MCF 10A (cell line): ENCODE measurements around the gene MMS22L. TPM values are rescaled to one million over a fixed set of nuclear protein-coding genes. Genes with fewer than 3 reads are reported as not detected.

ENCODE experiments used
- BruUV-seq: library from RNA; stranded (reverse); fragments of 400-500 nt; replicated peaks from 2 replicates; lab custom pipeline; 2021; lab: Mats Ljungman, UMichigan
- CTCF ChIA-PET: fragments of 300-600 bp; sonication (Branson Sonifier 250); formaldehyde crosslinking; extraction: SDS; loops from one replicate; lab custom pipeline; 2021; ENCODE audit warnings: antibody characterized with exemption, inconsistent platforms; lab: Yijun Ruan, JAX
- POLR2A ChIA-PET: fragments of 300-600, 350-650 bp; sonication (Branson Sonifier 250); formaldehyde crosslinking; extraction: SDS; loops from one replicate; lab custom pipeline; 2020; ENCODE audit warnings: antibody characterized with exemption, inconsistent platforms; lab: Yijun Ruan, JAX
- DNase-seq: peaks from one replicate; pipeline ENCODE4 v3.0.0-alpha.2; 2018; ENCODE audit not compliant: unreplicated experiment
- H3K27ac Mint-ChIP-seq: one replicate; pipeline ENCODE4 v1.8.0; 2022; ENCODE audit warnings: mild to moderate bottlenecking, low read depth, mixed read lengths; ENCODE audit not compliant: unreplicated experiment
- H3K27me3 Mint-ChIP-seq: one replicate; pipeline ENCODE4 v1.8.0; 2022; ENCODE audit warnings: mixed read lengths; ENCODE audit not compliant: insufficient read depth, unreplicated experiment
- H3K36me3 Mint-ChIP-seq: one replicate; pipeline ENCODE4 v1.8.0; 2022; ENCODE audit warnings: mild to moderate bottlenecking, moderate library complexity, mixed read lengths; ENCODE audit not compliant: insufficient read depth, unreplicated experiment
- H3K4me1 Mint-ChIP-seq: one replicate; pipeline ENCODE4 v1.8.0; 2022; ENCODE audit warnings: mixed read lengths; ENCODE audit not compliant: insufficient read depth, unreplicated experiment
- H3K4me3 Mint-ChIP-seq: one replicate; pipeline ENCODE4 v1.8.0; 2022; ENCODE audit warnings: mild to moderate bottlenecking, moderate library complexity, mixed read lengths; ENCODE audit not compliant: unreplicated experiment
- H3K9me3 Mint-ChIP-seq: one replicate; pipeline ENCODE4 v1.8.0; 2022; ENCODE audit warnings: mixed read lengths; ENCODE audit not compliant: unreplicated experiment
- intact Hi-C: fragments of 100-400 bp; cut with micrococcal nuclease; formaldehyde crosslinking; loops from 2 replicates; pipeline ENCODE4 v1.14.1; 2022
- total RNA-seq: library from RNA; stranded (reverse); gene quantifications from 2 replicates; pipeline ENCODE4 v1.2.3, GENCODE V29; 2022
- TF ChIP-seq, protein P1 (sequence below): fragments of 200-600 bp; IDR thresholded peaks from one replicate; pipeline ENCODE4 v1.8.0; 2022; ENCODE audit warnings: antibody characterized with exemption, mild to moderate bottlenecking; ENCODE audit not compliant: unreplicated experiment

Gene MMS22L
- total RNA-seq, 1 experiment from 2014 or later = 9.8 TPM

GRCh38 chr6:97275804-97276203, 7.2 kb downstream of the MMS22L start:
- TF ChIP-seq, protein P1, sequence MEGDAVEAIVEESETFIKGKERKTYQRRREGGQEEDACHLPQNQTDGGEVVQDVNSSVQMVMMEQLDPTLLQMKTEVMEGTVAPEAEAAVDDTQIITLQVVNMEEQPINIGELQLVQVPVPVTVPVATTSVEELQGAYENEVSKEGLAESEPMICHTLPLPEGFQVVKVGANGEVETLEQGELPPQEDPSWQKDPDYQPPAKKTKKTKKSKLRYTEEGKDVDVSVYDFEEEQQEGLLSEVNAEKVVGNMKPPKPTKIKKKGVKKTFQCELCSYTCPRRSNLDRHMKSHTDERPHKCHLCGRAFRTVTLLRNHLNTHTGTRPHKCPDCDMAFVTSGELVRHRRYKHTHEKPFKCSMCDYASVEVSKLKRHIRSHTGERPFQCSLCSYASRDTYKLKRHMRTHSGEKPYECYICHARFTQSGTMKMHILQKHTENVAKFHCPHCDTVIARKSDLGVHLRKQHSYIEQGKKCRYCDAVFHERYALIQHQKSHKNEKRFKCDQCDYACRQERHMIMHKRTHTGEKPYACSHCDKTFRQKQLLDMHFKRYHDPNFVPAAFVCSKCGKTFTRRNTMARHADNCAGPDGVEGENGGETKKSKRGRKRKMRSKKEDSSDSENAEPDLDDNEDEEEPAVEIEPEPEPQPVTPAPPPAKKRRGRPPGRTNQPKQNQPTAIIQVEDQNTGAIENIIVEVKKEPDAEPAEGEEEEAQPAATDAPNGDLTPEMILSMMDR = no peak
- POLR2A ChIA-PET = no interaction called here
- Mint-ChIP-seq H3K27ac (no peak overlapping the region), H3K4me1 (no peaks in the 10 kb centered on the region), H3K27me3 (no peaks in the 10 kb centered on the region), H3K9me3 (no peaks in the 10 kb centered on the region), H3K36me3 (peaks cover 41% of the 10 kb centered on the region), H3K4me3 (no peak overlapping the region)
- DNase-seq = no peak
- CTCF ChIA-PET = interaction anchor here (0.6 to 1.6 kb wide), 4 partner anchors 56 to 216 kb away, joined by 3 to 8 read pairs (median 3); no protein-coding TSS in a partner anchor
- BruUV-seq = no TSS peak
- intact Hi-C loops = no loop called here

DNA sequence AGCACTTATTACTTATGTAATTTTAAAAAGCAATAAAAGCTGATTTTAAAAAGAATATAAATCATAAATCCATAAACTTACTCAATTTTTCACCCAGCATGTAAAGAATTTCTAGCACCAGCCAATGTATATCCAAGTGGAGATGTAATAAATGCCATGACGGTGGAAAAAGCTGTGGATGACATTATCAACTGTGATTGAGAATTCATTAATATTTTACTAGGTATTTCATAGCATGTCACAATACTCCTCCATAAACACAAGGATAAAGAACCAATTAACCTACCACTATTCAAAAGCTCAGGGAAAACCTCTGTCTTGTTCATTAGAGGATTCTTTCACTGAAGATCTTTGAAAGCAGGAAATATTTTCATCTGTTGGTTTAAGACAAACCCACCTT, 13.2 kb downstream of the MMS22L start:
- H3K27ac Mint-ChIP-seq = no peak overlapping the region
- H3K27me3 Mint-ChIP-seq = no peaks in the 10 kb centered on the region
- H3K4me3 Mint-ChIP-seq = no peak overlapping the region
- intact Hi-C loops = no loop called here
- peaks cover 6% of the 10 kb centered on the region for H3K9me3 Mint-ChIP-seq
- no peak for DNase-seq
- TF ChIP-seq, protein P1 = no peak
- POLR2A ChIA-PET = no interaction called here
- CTCF ChIA-PET = interaction anchor here (0.9 to 1.2 kb wide), 2 partner anchors 55 to 125 kb away, joined by 3 read pairs; no protein-coding TSS in a partner anchor
- no TSS peak for BruUV-seq
- H3K36me3 Mint-ChIP-seq = peaks cover 23% of the 10 kb centered on the region
- no peaks in the 10 kb centered on the region for H3K4me1 Mint-ChIP-seq

GRCh38 chr6:97262676-97263075, 20.3 kb downstream of the MMS22L start:
- ChIA-PET POLR2A (no interaction called here), CTCF (no interaction called here)
- no peak overlapping the region for H3K27ac Mint-ChIP-seq
- intact Hi-C loops = no loop called here
- BruUV-seq = no TSS peak
- peaks cover 33% of the 10 kb centered on the region for H3K36me3 Mint-ChIP-seq
- no peaks in the 10 kb centered on the region for H3K4me1 Mint-ChIP-seq
- no peaks in the 10 kb centered on the region for H3K27me3 Mint-ChIP-seq
- H3K4me3 Mint-ChIP-seq = no peak overlapping the region
- TF ChIP-seq, protein P1 = no peak
- DNase-seq = no peak
- peaks cover 8% of the 10 kb centered on the region for H3K9me3 Mint-ChIP-seq

GRCh38 chr6:97246842-97247241, 36.2 kb downstream of the MMS22L start:
- Mint-ChIP-seq H3K4me1 (no peaks in the 10 kb centered on the region), H3K27me3 (no peaks in the 10 kb centered on the region), H3K27ac (no peak overlapping the region), H3K4me3 (no peak overlapping the region), H3K9me3 (no peaks in the 10 kb centered on the region), H3K36me3 (peaks cover 7% of the 10 kb centered on the region)
- TF ChIP-seq, protein P1 = no peak
- intact Hi-C loops = no loop called here
- no peak for DNase-seq
- POLR2A ChIA-PET = no interaction called here
- CTCF ChIA-PET = interaction anchor here (3.8 kb wide), 1 partner anchor 32 kb away, joined by 16 read pairs; no protein-coding TSS in a partner anchor
- no TSS peak for BruUV-seq
